Measurements from ENCODE around the gene SRD5A3.

Gene SRD5A3

DNA sequence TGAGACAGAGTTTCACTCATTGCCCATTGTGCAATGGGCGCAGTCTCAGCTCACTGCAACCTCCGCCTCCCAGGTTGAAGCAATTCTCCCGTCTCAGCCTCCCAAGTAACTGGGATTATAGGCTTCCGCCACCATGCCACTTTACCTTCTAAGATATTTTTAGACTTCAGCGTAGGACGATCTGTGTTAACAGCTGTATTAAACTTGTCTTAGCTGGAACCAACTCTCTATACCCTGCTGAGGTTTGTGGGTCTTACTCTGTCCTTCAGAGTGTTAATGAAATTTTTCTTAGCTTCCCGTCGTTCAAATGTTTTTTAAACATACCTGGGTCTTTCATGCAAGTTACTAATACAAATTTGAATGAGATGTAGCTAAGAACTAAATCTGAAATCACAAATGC is 64.4 kb downstream of the SRD5A3 start:
- no peak for DNase-seq

DNA sequence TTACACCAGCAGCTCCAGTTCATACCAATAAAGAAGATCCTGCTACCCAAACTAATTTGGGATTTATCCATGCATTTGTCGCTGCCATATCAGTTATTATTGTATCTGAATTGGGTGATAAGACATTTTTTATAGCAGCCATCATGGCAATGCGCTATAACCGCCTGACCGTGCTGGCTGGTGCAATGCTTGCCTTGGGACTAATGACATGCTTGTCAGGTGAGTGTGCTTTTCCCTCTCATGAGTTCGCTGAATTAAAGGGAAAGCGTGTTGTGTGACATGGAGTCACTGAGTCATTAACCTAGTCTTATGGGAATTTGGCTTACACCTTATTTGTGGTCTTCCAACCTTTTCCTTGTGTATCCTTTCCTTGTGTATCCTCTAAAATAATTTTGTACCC is 65.6 kb downstream of the SRD5A3 start:
- DNase-seq: no peak

DNA sequence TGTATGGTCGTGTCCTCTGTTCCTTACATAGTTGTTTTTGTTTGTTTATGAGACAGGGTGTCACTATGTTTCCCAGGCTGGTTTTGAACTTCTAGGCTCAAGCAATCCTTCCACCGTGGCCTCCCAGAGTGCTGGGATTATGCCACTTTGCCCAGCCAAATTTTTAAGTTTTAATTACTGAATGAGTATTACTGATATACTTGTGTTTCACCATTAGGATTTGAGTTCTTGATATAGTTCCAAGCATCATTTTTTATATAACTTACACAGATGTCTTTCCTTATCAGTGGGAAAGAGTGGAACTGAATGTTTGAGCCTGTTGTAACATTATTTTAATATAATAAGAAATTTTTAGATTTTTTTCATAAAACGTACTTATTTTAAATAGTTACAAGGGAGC is 70.1 kb downstream of the SRD5A3 start:
- DNase-seq: no peak
